GM12872 (cell line): Measurements from ENCODE around the gene TPRN.

Experiments
- TF ChIP-seq, protein P1 (sequence below): IDR thresholded peaks from 3 replicates; pipeline ENCODE4 v1.5.1; 2011; ENCODE audit warnings: low read depth, mild to moderate bottlenecking, low read length, moderate library complexity; ENCODE audit not compliant: insufficient read depth

TPRN gene, protein sequence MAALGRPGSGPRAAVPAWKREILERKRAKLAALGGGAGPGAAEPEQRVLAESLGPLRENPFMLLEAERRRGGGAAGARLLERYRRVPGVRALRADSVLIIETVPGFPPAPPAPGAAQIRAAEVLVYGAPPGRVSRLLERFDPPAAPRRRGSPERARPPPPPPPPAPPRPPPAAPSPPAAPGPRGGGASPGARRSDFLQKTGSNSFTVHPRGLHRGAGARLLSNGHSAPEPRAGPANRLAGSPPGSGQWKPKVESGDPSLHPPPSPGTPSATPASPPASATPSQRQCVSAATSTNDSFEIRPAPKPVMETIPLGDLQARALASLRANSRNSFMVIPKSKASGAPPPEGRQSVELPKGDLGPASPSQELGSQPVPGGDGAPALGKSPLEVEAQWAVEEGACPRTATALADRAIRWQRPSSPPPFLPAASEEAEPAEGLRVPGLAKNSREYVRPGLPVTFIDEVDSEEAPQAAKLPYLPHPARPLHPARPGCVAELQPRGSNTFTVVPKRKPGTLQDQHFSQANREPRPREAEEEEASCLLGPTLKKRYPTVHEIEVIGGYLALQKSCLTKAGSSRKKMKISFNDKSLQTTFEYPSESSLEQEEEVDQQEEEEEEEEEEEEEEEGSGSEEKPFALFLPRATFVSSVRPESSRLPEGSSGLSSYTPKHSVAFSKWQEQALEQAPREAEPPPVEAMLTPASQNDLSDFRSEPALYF

DNA sequence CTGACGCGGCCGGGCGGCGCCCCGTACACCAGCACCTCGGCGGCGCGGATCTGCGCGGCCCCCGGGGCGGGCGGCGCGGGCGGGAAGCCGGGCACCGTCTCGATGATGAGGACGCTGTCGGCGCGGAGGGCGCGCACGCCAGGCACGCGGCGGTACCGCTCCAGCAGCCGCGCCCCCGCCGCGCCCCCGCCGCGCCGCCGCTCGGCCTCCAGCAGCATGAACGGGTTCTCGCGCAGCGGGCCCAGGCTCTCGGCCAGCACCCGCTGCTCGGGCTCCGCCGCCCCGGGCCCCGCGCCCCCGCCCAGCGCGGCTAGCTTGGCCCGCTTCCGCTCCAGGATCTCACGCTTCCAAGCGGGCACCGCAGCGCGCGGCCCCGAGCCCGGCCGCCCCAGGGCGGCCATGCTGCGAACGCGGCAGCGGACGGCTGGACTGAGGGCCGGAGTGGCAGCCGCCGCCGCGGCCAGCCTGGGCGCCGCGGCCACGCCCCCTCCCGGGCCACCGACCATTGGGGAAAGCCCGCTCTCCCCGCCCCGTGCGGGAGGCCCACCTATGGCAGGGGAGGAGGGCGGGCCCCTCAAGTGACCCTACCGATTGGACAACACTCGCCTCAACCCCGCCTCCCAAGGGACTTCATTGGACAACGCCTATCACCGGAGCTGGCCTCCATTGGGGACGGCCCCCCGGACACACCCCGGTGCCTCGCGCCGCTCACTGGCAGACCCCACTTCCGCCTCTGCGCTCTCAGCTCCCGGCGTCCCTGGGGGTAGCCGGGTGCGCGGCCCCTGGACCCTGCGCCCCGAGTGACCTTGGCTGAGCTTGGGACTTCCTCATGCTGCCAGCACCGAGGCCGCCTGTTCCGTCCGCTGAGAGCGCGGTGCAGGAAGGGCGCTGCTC, at the start of gene TPRN:
TSS of gene TPRN (minus strand) at position 431 of the 894 bp plus-strand sequence. CDS start at position 401, 30 bp downstream.
- TF ChIP-seq, protein P1, sequence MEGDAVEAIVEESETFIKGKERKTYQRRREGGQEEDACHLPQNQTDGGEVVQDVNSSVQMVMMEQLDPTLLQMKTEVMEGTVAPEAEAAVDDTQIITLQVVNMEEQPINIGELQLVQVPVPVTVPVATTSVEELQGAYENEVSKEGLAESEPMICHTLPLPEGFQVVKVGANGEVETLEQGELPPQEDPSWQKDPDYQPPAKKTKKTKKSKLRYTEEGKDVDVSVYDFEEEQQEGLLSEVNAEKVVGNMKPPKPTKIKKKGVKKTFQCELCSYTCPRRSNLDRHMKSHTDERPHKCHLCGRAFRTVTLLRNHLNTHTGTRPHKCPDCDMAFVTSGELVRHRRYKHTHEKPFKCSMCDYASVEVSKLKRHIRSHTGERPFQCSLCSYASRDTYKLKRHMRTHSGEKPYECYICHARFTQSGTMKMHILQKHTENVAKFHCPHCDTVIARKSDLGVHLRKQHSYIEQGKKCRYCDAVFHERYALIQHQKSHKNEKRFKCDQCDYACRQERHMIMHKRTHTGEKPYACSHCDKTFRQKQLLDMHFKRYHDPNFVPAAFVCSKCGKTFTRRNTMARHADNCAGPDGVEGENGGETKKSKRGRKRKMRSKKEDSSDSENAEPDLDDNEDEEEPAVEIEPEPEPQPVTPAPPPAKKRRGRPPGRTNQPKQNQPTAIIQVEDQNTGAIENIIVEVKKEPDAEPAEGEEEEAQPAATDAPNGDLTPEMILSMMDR: no peak

GRCh38 chr9:137247916-137248175, 47.3 kb upstream of the TPRN start:
- TF ChIP-seq, protein P1: no peak

DNA sequence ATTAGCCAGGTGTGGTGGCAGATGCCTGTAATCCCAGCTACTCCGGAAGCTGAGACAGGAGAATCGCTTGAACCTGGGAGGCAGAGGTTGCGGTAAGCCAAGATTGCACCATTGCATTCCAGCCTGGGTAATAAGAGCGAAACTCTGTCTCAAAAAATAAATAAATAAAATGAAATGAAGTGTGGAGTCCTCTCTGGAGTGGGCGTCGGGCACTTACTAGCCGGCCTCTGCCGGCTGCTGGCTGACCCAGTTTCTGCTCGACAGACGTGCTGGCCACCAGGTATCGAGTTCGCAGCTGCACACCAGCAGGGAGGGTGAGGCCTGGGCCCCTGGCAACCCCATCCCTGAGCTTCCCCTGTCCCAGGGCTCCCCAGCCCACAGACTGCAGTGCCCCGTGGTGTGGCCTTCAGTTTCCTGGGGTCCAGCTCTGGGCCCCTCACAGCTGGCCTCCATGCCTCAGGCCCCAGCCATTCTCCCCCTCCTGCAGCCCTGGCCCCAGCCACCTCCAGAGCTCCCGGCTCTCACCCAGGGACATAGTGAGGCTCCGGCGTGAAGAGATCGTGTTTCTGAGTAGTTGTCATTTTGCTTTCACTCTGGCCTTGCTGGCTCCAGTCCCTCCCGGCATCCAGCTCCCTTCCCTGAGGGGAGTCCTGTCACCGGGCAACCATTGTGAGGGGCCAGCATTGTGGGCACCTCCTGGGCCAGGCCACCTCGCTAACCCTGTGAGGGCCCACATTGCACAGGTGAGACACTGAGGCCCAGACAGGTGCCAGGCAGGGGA, 46.8 kb upstream of the TPRN start:
- TF ChIP-seq, protein P1: no peak

- TF ChIP-seq, protein P1: no peak
Observed at GRCh38 chr9:137245450-137246421, 45.2 kb upstream of the TPRN start.

DNA sequence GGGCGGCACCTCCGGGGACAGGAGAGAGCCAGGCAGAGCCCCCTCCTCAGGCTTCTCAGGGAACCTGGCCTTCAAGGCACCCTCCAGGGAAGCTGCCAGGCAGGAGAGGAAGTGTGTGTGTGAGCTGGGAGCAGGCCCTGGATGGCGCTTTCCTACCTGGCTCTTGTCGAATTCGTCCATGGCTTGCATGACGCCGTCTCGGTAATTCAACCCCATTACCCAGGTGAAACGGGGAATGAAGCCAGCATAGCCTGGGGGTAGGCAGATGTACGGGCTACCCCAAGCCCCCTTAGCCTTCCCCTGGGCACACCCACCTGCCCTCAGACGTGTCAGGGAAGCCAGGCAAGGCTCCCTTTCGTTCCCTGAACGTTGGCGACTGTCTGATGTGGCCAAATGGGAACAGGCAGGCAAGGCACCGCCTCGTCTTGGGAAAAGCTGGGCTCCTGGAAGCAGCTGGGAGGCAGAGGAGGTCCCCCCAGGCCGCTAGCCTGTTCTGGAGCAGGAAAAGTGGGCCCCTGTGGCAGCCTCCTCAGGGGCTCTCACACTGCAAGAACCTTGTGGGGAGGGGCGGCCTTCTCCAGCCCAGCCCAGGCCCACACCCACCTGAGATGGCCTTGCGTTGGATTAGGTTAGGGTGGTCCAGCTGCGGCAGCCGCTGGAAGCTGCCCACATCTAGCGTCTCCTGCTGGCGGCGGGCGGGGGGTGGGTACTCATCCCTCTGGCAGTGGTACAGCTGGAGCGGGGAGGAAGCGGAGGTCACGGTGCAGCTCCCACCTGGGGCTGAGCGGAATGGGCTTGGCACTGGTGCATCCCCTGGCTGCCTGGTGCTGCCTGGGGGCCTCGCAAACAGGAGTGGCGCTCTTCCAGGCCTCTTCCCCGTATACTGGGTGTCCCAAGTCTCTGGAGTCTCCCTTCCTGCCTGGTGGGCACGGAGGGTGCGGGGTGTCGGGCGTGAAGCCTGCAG, 44.2 kb upstream of the TPRN start:
- TF ChIP-seq, protein P1: no peak
